ENCODE data around the gene RPP21. TPM values are rescaled to one million over a fixed set of nuclear protein-coding genes. Genes with fewer than 3 reads are reported as not detected.

The RPP21 gene
- total RNA-seq, 1 experiment from 2014 or later, result 47.5 TPM

GRCh38 chr6:30319146-30319835 is 25.7 kb upstream of the RPP21 start:
- BruUV-seq (replicated peaks), result no TSS peak
- H3K36me3 ChIP-seq (ENCODE audit: control insufficient read depth, insufficient read depth, low read length), result no peaks in the 10 kb centered on the region
- Mint-ChIP-seq H3K27ac (ENCODE audit: unreplicated experiment) (no peak overlapping the region), H3K4me1 (ENCODE audit: low read depth, unreplicated experiment) (peaks cover 1% of the 10 kb centered on the region), H3K36me3 (ENCODE audit: insufficient read depth, unreplicated experiment) (peaks cover 21% of the 10 kb centered on the region), H3K9me3 (ENCODE audit: unreplicated experiment) (no peaks in the 10 kb centered on the region), H3K27me3 (ENCODE audit: insufficient read depth, unreplicated experiment) (no peaks in the 10 kb centered on the region), H3K4me3 (ENCODE audit: unreplicated experiment) (no peak overlapping the region)
- DNase-seq, result no peak
- H3K4me3 ChIP-seq (ENCODE audit: low read depth, low read length), result no peak overlapping the region
- no peak for TF ChIP-seq CTCF (IDR thresholded peaks at IDR 0.05; ENCODE audit: insufficient read depth in 1 of 2, low read depth in 1 of 2, low read length in 1 of 2, severe bottlenecking in 1 of 2, unreplicated experiment in 1 of 2)
- no peaks in the 10 kb centered on the region for H3K9me3 ChIP-seq
- peaks cover 3% of the 10 kb centered on the region; the same call in 1 of the 2 replicates for H3K4me1 ChIP-seq
- intact Hi-C loops (cut with micrococcal nuclease; ENCODE audit: unreplicated experiment), result no loop called here
- H3K27me3 ChIP-seq (replicated peaks; ENCODE audit: control insufficient read depth, insufficient read depth, low read length), result no peaks in the 10 kb centered on the region
- POLR2A ChIA-PET, result no interaction called here
- CTCF ChIA-PET, result no interaction called here

GRCh38 chr6:30321692-30322388 is 23.1 kb upstream of the RPP21 start:
- H3K27ac Mint-ChIP-seq (ENCODE audit: unreplicated experiment), result no peak overlapping the region

More at GRCh38 chr6:30321692-30322388, 23.1 kb upstream of the RPP21 start:
- ChIA-PET POLR2A (no interaction called here), CTCF (no interaction called here)
- no peaks in the 10 kb centered on the region for H3K27me3 ChIP-seq (replicated peaks; ENCODE audit: control insufficient read depth, insufficient read depth, low read length)
- DNase-seq, result no peak
- H3K4me1 ChIP-seq, result peaks cover 10% of the 10 kb centered on the region
- Mint-ChIP-seq H3K4me3 (ENCODE audit: unreplicated experiment) (no peak overlapping the region), H3K36me3 (ENCODE audit: insufficient read depth, unreplicated experiment) (peaks cover 44% of the 10 kb centered on the region), H3K9me3 (ENCODE audit: unreplicated experiment) (no peaks in the 10 kb centered on the region), H3K4me1 (ENCODE audit: low read depth, unreplicated experiment) (peaks cover 12% of the 10 kb centered on the region), H3K27me3 (ENCODE audit: insufficient read depth, unreplicated experiment) (no peaks in the 10 kb centered on the region)
- no TSS peak for BruUV-seq (replicated peaks)
- intact Hi-C loops (cut with micrococcal nuclease; ENCODE audit: unreplicated experiment), result no loop called here
- H3K36me3 ChIP-seq (ENCODE audit: control insufficient read depth, insufficient read depth, low read length), result no peaks in the 10 kb centered on the region
- H3K9me3 ChIP-seq, result no peaks in the 10 kb centered on the region
- H3K4me3 ChIP-seq (ENCODE audit: low read depth, low read length), result no peak overlapping the region
- TF ChIP-seq CTCF (IDR thresholded peaks at IDR 0.05; ENCODE audit: insufficient read depth in 1 of 2, low read depth in 1 of 2, low read length in 1 of 2, severe bottlenecking in 1 of 2, unreplicated experiment in 1 of 2), result no peak

All from Caco-2 (cell line).